Osteoblast (primary cell): Measurements from ENCODE around the gene CISTR. TPM values are rescaled to one million over a fixed set of nuclear protein-coding genes. Genes with fewer than 3 reads are reported as not detected.

Source experiments
- DNase-seq: peaks from one replicate; pipeline ENCODE4 v3.0.0; 2011; ENCODE audit warnings: low spot score, mixed read lengths; ENCODE audit not compliant: insufficient read length; ENCODE audit errors: missing footprints
- H2AFZ ChIP-seq: 2 replicates; pipeline ENCODE4 v1.6.0; 2011; ENCODE audit warnings: mild to moderate bottlenecking, low read length
- H3K27ac ChIP-seq: 2 replicates; pipeline ENCODE4 v1.5.1; 2011; ENCODE audit warnings: mild to moderate bottlenecking, low read depth, low read length, moderate library complexity
- H3K27me3 ChIP-seq: 2 replicates; pipeline ENCODE4 v1.6.0; 2012; ENCODE audit warnings: mild to moderate bottlenecking, control low read depth, inconsistent platforms, low read length, moderate library complexity; ENCODE audit not compliant: insufficient read depth
- H3K36me3 ChIP-seq: 2 replicates; pipeline ENCODE4 v1.5.1; 2011; ENCODE audit warnings: mild to moderate bottlenecking, low read length, control low read depth, moderate library complexity; ENCODE audit not compliant: insufficient read depth
- H3K4me1 ChIP-seq: 2 replicates; pipeline ENCODE4 v1.5.1; 2011; ENCODE audit warnings: mild to moderate bottlenecking, low read length, control low read depth, moderate library complexity; ENCODE audit not compliant: insufficient read depth
- H3K4me2 ChIP-seq: 2 replicates; pipeline ENCODE4 v1.6.0; 2011; ENCODE audit warnings: mild to moderate bottlenecking, low read length; ENCODE audit not compliant: insufficient read depth
- H3K4me3 ChIP-seq: fragments of 200-600 bp; sonication (generic); 3 replicates; pipeline ENCODE4 v1.5.1; 2012; ENCODE audit warnings: mild to moderate bottlenecking, low read length, inconsistent platforms; ENCODE audit not compliant: insufficient read depth
- H3K79me2 ChIP-seq: 2 replicates; pipeline ENCODE4 v1.6.0; 2012; ENCODE audit warnings: mild to moderate bottlenecking, low read length, control low read depth, inconsistent platforms; ENCODE audit not compliant: insufficient read depth
- H3K9me3 ChIP-seq: 2 replicates; pipeline ENCODE4 v1.5.1; 2011; ENCODE audit warnings: low read depth, low read length, control low read depth
- H4K20me1 ChIP-seq: 2 replicates; pipeline ENCODE4 v1.6.0; 2012; ENCODE audit warnings: mild to moderate bottlenecking, low read length, control low read depth; ENCODE audit not compliant: insufficient read depth
- CTCF ChIP-seq: IDR thresholded peaks from 2 replicates; pipeline ENCODE4 v1.5.1; 2011; ENCODE audit warnings: mild to moderate bottlenecking, low read depth, low read length, moderate library complexity; ENCODE audit errors: extremely low read depth
- total RNA-seq: library from RNA; depleted of rRNA; stranded (reverse); fragments of >200 nt; gene quantifications from 2 replicates; pipeline ENCODE4 v1.2.3, GENCODE V29; 2012

The CISTR gene
- total RNA-seq, 1 donor: not detected

GRCh38 chr12:53755893-53756292 is 4.1 kb upstream of the CISTR start:
- TF ChIP-seq CTCF: no peak
- no peaks in the 10 kb centered on the region for H3K79me2 ChIP-seq
- no peak overlapping the region for H3K4me2 ChIP-seq
- H3K27ac ChIP-seq: no peak overlapping the region
- no peaks in the 10 kb centered on the region for H3K9me3 ChIP-seq
- H3K4me3 ChIP-seq: no peak overlapping the region
- H4K20me1 ChIP-seq: no peaks in the 10 kb centered on the region
- H3K27me3 ChIP-seq: peaks cover 84% of the 10 kb centered on the region
- no peak for DNase-seq
- peaks cover 12% of the 10 kb centered on the region for H3K4me1 ChIP-seq
- H2AFZ ChIP-seq: no peak overlapping the region
- no peaks in the 10 kb centered on the region for H3K36me3 ChIP-seq

GRCh38 chr12:53755451-53755891 is 3.7 kb upstream of the CISTR start:
- H3K27ac ChIP-seq: no peak overlapping the region
- peaks cover 88% of the 10 kb centered on the region for H3K27me3 ChIP-seq
- no peak for TF ChIP-seq CTCF

GRCh38 chr12:53754633-53755264 is 3.0 kb upstream of the CISTR start:
- DNase-seq: no peak

More at GRCh38 chr12:53755451-53755891, 3.7 kb upstream of the CISTR start:
- H3K4me2 ChIP-seq: no peak overlapping the region
- H3K4me1 ChIP-seq: peaks cover 14% of the 10 kb centered on the region
- no peak overlapping the region for H2AFZ ChIP-seq
- H4K20me1 ChIP-seq: no peaks in the 10 kb centered on the region
- no peaks in the 10 kb centered on the region for H3K79me2 ChIP-seq
- no peak for DNase-seq
- no peaks in the 10 kb centered on the region for H3K36me3 ChIP-seq
- H3K4me3 ChIP-seq: no peak overlapping the region
- no peaks in the 10 kb centered on the region for H3K9me3 ChIP-seq

More at GRCh38 chr12:53754633-53755264, 3.0 kb upstream of the CISTR start:
- no peak overlapping the region for H2AFZ ChIP-seq
- no peaks in the 10 kb centered on the region for H3K79me2 ChIP-seq
- no peak overlapping the region for H3K4me2 ChIP-seq
- peaks cover 91% of the 10 kb centered on the region for H3K27me3 ChIP-seq
- H3K4me3 ChIP-seq: no peak overlapping the region
- no peaks in the 10 kb centered on the region for H3K36me3 ChIP-seq
- no peak overlapping the region for H3K27ac ChIP-seq
- H3K4me1 ChIP-seq: peaks cover 14% of the 10 kb centered on the region
- H3K9me3 ChIP-seq: no peaks in the 10 kb centered on the region
- H4K20me1 ChIP-seq: no peaks in the 10 kb centered on the region
- TF ChIP-seq CTCF: no peak
